Measurements from ENCODE around the gene PANX2.

PANX2 gene

DNA sequence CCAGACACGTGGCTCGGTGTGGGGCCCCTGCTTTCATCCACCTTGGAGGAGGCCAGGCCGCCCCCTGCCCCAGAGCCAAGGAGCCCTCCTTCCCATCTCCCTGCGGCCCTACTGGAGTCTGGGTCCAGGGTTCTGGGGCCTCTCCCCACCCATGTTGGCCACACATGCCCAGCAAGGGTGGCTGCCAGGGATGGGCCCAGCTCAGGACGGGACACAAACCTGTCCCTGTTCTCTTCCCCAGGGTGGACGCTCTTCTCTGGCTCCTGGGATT is 4.6 kb downstream of the PANX2 start:
- Mint-ChIP-seq H3K9me3 (no peaks in the 10 kb centered on the region), H3K4me3 (no peak overlapping the region), H3K27me3 (peaks cover 50% of the 10 kb centered on the region), H3K27ac (no peak overlapping the region), H3K4me1 (peaks cover 15% of the 10 kb centered on the region)
- ATAC-seq, result no peak
- no peak for DNase-seq

DNA sequence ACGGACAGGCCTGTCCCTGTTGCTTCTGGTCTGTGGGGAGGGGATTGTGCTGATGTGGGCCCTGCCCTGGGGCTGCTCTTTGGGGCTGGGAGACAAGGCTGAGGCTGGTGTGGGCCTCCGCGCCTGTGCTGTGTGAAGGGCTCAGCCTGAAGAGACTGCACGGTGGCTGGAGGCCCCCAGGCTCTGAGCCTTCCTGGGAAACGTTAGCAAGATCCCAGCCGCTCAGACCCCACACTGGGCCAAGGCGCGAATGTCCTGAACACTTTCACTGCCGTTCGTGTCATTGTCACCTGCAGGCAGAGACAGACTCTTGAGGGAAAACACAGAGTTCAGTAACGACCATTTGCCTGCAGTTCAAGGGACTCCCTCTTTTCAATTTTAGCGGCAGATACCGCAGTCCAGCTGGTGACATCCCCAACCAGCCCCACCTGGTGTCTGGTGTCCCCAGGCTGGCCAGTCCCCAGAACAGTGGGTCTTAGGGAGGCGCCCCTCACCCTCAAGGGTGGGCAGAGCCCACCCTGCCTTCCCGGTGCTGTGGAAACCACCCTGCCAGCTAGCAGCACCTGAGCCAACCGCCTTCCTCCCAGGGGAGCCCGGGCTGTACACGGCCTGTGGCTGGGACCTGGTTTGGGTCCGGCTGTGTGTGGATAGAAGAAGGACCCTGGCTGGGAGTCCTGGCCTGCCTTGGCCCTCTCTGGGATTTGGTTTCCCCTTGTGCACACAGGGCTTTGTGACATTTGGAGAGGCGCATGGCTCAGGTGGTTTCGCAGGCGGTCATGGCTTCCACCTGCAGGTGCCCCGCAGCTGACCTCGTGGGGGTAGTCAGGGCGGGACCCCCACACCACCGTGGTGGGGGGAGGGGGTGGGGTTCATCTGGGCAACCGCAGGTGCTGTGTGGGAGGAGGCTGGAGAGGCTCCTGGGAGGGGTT is 5.7 kb downstream of the PANX2 start:
- DNase-seq (no peak), ATAC-seq (no peak)
- H3K27me3 Mint-ChIP-seq, result peaks cover 43% of the 10 kb centered on the region
- H3K4me1 Mint-ChIP-seq, result peaks cover 13% of the 10 kb centered on the region
- H3K4me3 Mint-ChIP-seq, result no peak overlapping the region
- H3K27ac Mint-ChIP-seq, result no peak overlapping the region
- no peaks in the 10 kb centered on the region for H3K9me3 Mint-ChIP-seq

GRCh38 chr22:50176850-50177536 is 6.5 kb downstream of the PANX2 start:
- Mint-ChIP-seq H3K27ac (no peak overlapping the region), H3K4me3 (no peak overlapping the region), H3K27me3 (peaks cover 35% of the 10 kb centered on the region), H3K4me1 (peaks cover 11% of the 10 kb centered on the region), H3K9me3 (no peaks in the 10 kb centered on the region)
- no peak for ATAC-seq
- DNase-seq, result no peak

DNA sequence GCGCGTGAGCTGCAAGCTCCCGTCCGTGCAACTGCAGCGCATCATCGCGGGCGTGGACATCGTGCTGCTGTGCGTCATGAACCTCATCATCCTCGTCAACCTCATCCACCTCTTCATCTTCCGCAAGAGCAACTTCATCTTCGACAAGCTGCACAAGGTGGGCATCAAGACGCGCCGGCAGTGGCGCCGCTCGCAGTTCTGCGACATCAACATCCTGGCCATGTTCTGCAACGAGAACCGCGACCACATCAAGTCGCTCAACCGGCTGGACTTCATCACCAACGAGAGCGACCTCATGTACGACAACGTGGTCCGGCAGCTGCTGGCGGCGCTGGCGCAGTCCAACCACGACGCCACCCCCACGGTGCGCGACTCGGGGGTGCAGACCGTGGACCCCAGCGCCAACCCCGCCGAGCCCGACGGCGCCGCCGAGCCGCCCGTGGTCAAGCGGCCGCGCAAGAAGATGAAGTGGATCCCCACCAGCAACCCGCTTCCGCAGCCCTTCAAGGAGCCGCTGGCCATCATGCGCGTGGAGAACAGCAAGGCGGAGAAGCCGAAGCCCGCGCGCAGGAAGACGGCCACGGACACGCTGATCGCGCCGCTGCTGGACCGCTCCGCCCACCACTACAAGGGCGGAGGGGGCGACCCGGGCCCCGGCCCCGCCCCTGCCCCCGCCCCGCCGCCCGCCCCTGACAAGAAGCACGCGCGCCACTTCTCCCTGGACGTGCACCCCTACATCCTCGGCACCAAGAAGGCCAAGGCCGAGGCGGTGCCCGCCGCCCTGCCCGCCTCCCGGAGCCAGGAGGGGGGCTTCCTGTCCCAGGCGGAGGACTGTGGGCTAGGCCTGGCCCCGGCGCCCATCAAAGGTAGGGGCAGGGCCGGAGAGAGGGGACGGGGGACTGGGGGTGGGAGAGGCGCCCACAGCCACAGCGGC is 7.3 kb downstream of the PANX2 start:
- no peak overlapping the region for H3K4me3 Mint-ChIP-seq
- DNase-seq, result no peak
- no peak for ATAC-seq
- H3K4me1 Mint-ChIP-seq, result peaks cover 11% of the 10 kb centered on the region
- H3K27me3 Mint-ChIP-seq, result peaks cover 27% of the 10 kb centered on the region
- H3K27ac Mint-ChIP-seq, result no peak overlapping the region
- H3K9me3 Mint-ChIP-seq, result no peaks in the 10 kb centered on the region

DNA sequence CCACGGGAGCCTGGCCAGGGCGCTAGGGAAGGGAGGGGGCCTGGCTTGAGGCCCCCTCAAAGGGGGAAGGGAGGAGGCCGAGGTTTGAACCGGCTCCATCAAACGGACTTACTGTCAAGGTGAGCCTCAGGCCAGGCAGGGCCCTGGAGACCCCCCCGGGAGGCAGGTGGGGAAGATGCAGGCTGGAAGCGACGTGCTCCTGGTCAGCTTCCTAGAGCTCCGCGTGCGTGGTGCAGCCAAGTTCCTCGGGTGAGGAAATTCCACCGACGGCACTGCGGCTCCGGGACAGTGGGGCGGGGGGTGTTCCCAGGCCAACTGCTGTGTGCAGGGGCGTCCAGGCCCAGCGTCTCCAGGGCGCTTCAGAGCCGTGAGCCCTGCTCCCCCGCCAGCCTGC is 7.9 kb downstream of the PANX2 start:
- ATAC-seq (no peak), DNase-seq (no peak)
- peaks cover 11% of the 10 kb centered on the region for H3K4me1 Mint-ChIP-seq
- H3K4me3 Mint-ChIP-seq, result no peak overlapping the region
- no peaks in the 10 kb centered on the region for H3K9me3 Mint-ChIP-seq
- no peak overlapping the region for H3K27ac Mint-ChIP-seq
- peaks cover 21% of the 10 kb centered on the region for H3K27me3 Mint-ChIP-seq

GRCh38 chr22:50178871-50179869 is 8.6 kb downstream of the PANX2 start:
- ATAC-seq (no peak), DNase-seq (no peak)
- H3K9me3 Mint-ChIP-seq, result no peaks in the 10 kb centered on the region
- peaks cover 14% of the 10 kb centered on the region for H3K27me3 Mint-ChIP-seq
- no peak overlapping the region for H3K27ac Mint-ChIP-seq
- no peak overlapping the region for H3K4me3 Mint-ChIP-seq
- peaks cover 16% of the 10 kb centered on the region for H3K4me1 Mint-ChIP-seq

DNA sequence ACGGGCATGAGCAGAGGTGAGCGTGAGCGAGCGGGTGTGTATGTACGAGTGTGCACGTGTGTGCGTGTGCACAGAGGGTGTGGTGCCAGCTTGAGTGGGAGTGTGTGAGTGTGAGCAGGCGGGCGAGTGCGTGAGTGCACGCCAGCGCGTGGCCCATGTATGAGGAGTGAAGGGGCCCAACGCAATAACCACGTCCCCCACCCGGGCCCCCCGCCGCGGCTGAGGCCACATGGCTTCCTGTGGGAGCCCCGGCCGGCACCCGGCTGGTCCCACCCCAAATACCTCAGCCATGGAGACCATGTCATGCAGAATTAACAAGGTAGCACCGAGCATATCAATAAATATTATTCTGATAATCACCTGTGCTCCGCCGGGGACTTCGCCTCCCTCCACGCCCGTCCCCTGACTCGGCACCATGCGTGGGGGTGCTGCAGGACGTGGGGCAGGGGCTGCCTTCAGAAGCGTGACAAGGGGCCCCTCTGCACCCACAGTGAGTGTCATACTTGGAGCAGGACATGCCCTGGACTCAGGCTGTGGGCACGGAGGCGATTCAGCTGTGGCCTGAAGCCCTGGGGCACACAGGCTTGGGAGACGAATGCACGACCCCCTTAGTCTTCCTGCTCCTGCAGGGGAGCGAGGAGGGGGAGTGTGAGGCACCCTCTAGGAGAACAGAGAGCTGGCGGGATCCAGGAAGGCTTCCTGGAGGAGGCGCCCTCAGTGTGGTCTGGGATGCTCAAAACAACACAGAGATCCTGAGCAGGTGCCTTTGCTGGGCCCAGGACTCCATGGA is 9.6 kb downstream of the PANX2 start:
- Mint-ChIP-seq H3K4me1 (peaks cover 21% of the 10 kb centered on the region), H3K27ac (no peak overlapping the region), H3K27me3 (peaks cover 19% of the 10 kb centered on the region), H3K4me3 (no peak overlapping the region), H3K9me3 (no peaks in the 10 kb centered on the region)
- DNase-seq (no peak), ATAC-seq (no peak)

- DNase-seq (no peak), ATAC-seq (no peak)
- H3K4me3 Mint-ChIP-seq, result no peak overlapping the region
- H3K27ac Mint-ChIP-seq, result no peak overlapping the region
- H3K9me3 Mint-ChIP-seq, result no peaks in the 10 kb centered on the region
- H3K27me3 Mint-ChIP-seq, result peaks cover 19% of the 10 kb centered on the region
- peaks cover 26% of the 10 kb centered on the region for H3K4me1 Mint-ChIP-seq
Measured at GRCh38 chr22:50180727-50181521, 10.4 kb downstream of the PANX2 start.

DNA sequence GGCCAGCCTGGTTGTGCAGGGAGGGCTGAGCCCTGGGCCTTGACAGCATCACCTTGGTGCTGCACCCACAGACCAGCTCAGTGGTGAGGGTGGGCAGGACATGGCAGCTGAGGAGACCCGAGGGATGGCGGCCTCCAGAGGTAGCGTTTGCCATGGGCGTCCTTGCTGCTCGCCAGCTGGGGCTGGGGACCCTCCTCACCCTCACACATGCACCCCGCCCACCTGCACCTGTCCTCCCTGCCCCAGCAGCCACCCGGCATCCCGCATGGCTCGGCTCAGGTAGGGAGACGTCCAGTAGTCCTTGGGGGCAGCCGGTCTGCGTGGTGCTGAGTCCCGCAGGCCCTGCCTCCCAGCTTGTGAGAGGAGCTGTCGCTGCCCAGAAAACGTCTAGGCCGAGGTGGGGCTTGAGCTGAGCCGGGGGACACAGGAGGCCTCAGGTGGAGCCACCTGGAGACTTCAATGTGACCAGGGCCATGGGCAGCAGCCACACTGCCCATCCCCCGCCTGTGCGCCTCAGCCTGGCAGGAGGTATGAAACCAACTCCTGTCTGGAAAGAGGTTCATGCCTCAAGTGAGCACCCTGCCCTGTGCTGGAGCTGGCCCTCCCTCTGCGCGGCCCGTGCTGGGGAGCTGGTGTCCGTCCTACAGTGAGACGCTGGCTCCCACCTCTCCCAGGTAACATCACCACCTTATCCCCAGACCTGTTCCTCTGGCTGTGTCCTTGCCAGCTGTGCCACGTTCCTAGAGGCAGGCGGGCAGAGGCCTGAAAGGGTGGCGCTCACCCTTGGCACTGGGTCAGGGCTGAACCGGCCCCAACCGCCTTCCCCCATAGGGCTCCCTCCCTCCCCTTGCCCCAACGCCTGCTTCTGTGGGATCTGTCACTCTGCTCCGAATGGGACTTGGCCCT is 11.9 kb downstream of the PANX2 start:
- no peak for DNase-seq
- ATAC-seq, result no peak
- H3K4me3 Mint-ChIP-seq, result no peak overlapping the region
- H3K27me3 Mint-ChIP-seq, result peaks cover 11% of the 10 kb centered on the region
- H3K9me3 Mint-ChIP-seq, result no peaks in the 10 kb centered on the region
- peaks cover 35% of the 10 kb centered on the region for H3K4me1 Mint-ChIP-seq
- no peak overlapping the region for H3K27ac Mint-ChIP-seq

DNA sequence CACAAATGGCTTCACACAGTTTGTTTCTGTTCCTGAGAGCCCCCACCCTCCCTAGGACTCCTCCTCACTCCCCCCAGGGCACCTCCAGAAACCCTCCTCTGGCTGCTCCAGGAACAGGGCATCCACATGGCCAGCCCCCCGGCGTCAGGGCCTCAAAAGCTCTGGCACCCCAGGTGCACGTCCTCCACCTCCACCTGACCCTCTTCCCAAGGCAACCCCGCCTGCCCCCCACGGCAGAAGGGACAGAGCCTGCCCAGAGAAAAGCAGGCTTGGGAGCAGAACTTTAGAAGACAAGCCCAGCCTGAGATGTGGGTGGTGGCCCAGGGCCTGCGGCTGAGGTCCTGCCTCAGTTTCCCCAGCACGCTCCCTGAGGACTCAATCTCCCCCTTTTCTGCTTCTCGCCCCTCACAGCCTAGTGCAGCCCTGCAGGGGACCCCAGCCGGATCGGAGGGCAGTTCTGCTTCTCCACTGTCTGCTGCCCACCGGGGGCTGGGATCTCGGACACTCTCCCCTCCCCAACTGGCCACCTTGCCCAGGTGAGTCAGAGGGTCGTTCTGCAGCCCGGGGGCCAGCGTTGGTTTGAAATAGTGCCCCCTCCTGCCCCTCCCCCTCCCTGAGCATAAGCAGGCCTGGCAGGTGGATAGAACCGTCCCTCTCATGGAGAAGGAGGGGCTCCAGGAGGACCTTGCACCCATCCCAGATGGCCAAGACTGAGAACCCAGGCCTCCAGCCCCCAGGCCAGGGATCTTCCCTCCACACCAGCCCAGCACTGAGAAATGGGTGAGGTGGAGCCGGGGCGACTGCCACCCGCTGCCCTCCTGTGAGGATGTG is 12.8 kb downstream of the PANX2 start:
- ATAC-seq, result no peak
- no peak for DNase-seq
- peaks cover 45% of the 10 kb centered on the region for H3K4me1 Mint-ChIP-seq
- H3K27ac Mint-ChIP-seq, result no peak overlapping the region
- no peak overlapping the region for H3K4me3 Mint-ChIP-seq
- H3K9me3 Mint-ChIP-seq, result no peaks in the 10 kb centered on the region
- peaks cover 7% of the 10 kb centered on the region for H3K27me3 Mint-ChIP-seq

- peaks cover 7% of the 10 kb centered on the region for H3K27me3 Mint-ChIP-seq
- peak overlapping the region; percentile 57 to 94 for H3K27ac Mint-ChIP-seq
- peak overlapping the region; percentile 83 to 85 for H3K4me3 Mint-ChIP-seq
- no peak for ATAC-seq
- DNase-seq, result no peak
- H3K4me1 Mint-ChIP-seq, result peaks cover 52% of the 10 kb centered on the region
- H3K9me3 Mint-ChIP-seq, result no peaks in the 10 kb centered on the region
Measured at GRCh38 chr22:50184004-50184901, 13.7 kb downstream of the PANX2 start.
